HG02642 (cell line): Measurements from ENCODE around the gene USP4.
A peak's percentile ranks its signal among the peaks of the same experiment; 100 is the strongest.

ENCODE experiments used
- ATAC-seq: cut with Tn5 transposase; IDR thresholded peaks from one replicate; pipeline ENCODE4 v1.9.1; 2021; ENCODE audit warnings: mild to moderate bottlenecking; ENCODE audit not compliant: unreplicated experiment, poor library complexity

USP4 gene

GRCh38 chr3:49302613-49303012 is 37.2 kb downstream of the USP4 start:
- ATAC-seq: no peak

GRCh38 chr3:49300595-49300994 is 39.3 kb downstream of the USP4 start:
- ATAC-seq: no peak

GRCh38 chr3:49298511-49298910 is 41.3 kb downstream of the USP4 start:
- no peak for ATAC-seq

GRCh38 chr3:49296781-49297411 is 43.0 kb downstream of the USP4 start:
- ATAC-seq: no peak

GRCh38 chr3:49295489-49296058 is 44.3 kb downstream of the USP4 start:
- no peak for ATAC-seq

- ATAC-seq: no peak
Measured at GRCh38 chr3:49294343-49294742, 45.5 kb downstream of the USP4 start.

GRCh38 chr3:49283997-49284396 is 55.9 kb downstream of the USP4 start:
- no peak for ATAC-seq

GRCh38 chr3:49279376-49279775 is 60.5 kb downstream of the USP4 start:
- no peak for ATAC-seq

- ATAC-seq: no peak
Measured at GRCh38 chr3:49278548-49278947, 61.3 kb downstream of the USP4 start.

GRCh38 chr3:49277383-49277775 is 62.5 kb downstream of the USP4 start:
- ATAC-seq: no peak

- peak; percentile 66 for ATAC-seq
Measured at GRCh38 chr3:49276475-49277382, 63.1 kb downstream of the USP4 start, which contains the start of gene C3orf62. Gene C3orf62 (minus strand): TSS chr3:49277232. CDS start chr3:49276872, 360 bp downstream.

GRCh38 chr3:49273825-49274532 is 65.9 kb downstream of the USP4 start:
- no peak for ATAC-seq

GRCh38 chr3:49271047-49271446 is 68.8 kb downstream of the USP4 start:
- ATAC-seq: no peak

GRCh38 chr3:49270156-49270500 is 69.7 kb downstream of the USP4 start:
- ATAC-seq: no peak

- no peak for ATAC-seq
Measured at GRCh38 chr3:49269443-49270155, 70.3 kb downstream of the USP4 start.

GRCh38 chr3:49266410-49267095 is 73.3 kb downstream of the USP4 start:
- no peak for ATAC-seq

- ATAC-seq: no peak
Measured at GRCh38 chr3:49265661-49266386, 74.0 kb downstream of the USP4 start.

GRCh38 chr3:49263159-49263889 is 76.5 kb downstream of the USP4 start:
- ATAC-seq: no peak
